Right lobe of liver (tissue), 4 donors: ENCODE results near the gene TMEM217.

Source experiments
- CTCF ChIP-seq, 4 donors: fragments of 200-600 bp in 3 of 4; fragments of 450-650 bp in 1 of 4; IDR thresholded peaks; one replicate each; pipeline versions ENCODE4 v1.5.1 to v1.8.0; 2016 to 2022; ENCODE audit warnings: antibody characterized with exemption in 4 of 4, mild to moderate bottlenecking in 2 of 4
- POLR2A ChIP-seq: fragments of 450-650 bp; IDR thresholded peaks from one replicate; pipeline ENCODE4 v1.6.1; 2017; ENCODE audit warnings: antibody characterized with exemption, mild to moderate bottlenecking
- donor health status: DM: no; HTN: no; CAD: no.
- donor health status: DM: no; HTN: no; CAD: no.
- donor health status: DM: no; HTN: yes; CAD: no.

GRCh38 chr6:37305841-37306425 is 48.0 kb upstream of the TMEM217 start:
- TF ChIP-seq CTCF (IDR thresholded peaks at IDR 0.05) (no peak), POLR2A (no peak)
